Vagina (tissue), 2 donors: ENCODE measurements around the gene OR10A3. TPM values are rescaled to one million over a fixed set of nuclear protein-coding genes. Genes with fewer than 3 reads are reported as not detected.

Experiments used
- DNase-seq, 2 donors: peaks; one replicate each; pipeline ENCODE4 v3.0.0-alpha.2; 2017; ENCODE audit errors: extremely low spot score in 2 of 2
- H3K27ac ChIP-seq: fragments of 200-600 bp; sonication (generic); one replicate; pipeline ENCODE4 v1.5.1; 2019
- H3K27me3 ChIP-seq: fragments of 200-600 bp; sonication (generic); one replicate; pipeline ENCODE4 v1.5.1; 2019
- H3K36me3 ChIP-seq, 2 donors: fragments of 200-600 bp; sonication (generic); one replicate each; pipeline ENCODE4 v1.5.1; 2017 to 2019
- H3K4me1 ChIP-seq: fragments of 200-600 bp; sonication (generic); one replicate; pipeline ENCODE4 v1.5.1; 2019
- H3K4me3 ChIP-seq, 2 donors: fragments of 200-600 bp; sonication (generic); 1 replicate in 1 of 2; 2 replicates in 1 of 2; pipeline ENCODE4 v1.5.1; 2016 to 2019
- H3K9me3 ChIP-seq: fragments of 200-600 bp; sonication (generic); one replicate; pipeline ENCODE4 v1.5.1; 2019
- CTCF ChIP-seq, 3 experiments: fragments of 450-650 bp in 2 of 3; fragments of 200-600 bp in 1 of 3; sonication (generic) in 1 of 3; IDR thresholded peaks; one replicate each; pipeline ENCODE4 v1.5.1; 2017 to 2019; ENCODE audit warnings: antibody characterized with exemption in 3 of 3, mild to moderate bottlenecking in 2 of 3, moderate library complexity in 2 of 3
- POLR2A ChIP-seq, 2 donors: fragments of 450-650 bp; IDR thresholded peaks; one replicate each; pipeline ENCODE4 v1.6.1; 2017; ENCODE audit warnings: antibody characterized with exemption in 2 of 2, mild to moderate bottlenecking in 2 of 2, moderate library complexity in 2 of 2
- POLR2AphosphoS5 ChIP-seq, 2 donors: sonication (generic); formaldehyde crosslinking; IDR thresholded peaks; one replicate each; pipeline ENCODE4 v1.9.0; 2017; ENCODE audit warnings: antibody characterized with exemption in 2 of 2, mild to moderate bottlenecking in 2 of 2, low read depth in 1 of 2; ENCODE audit not compliant: insufficient read depth in 1 of 2
- intact Hi-C: fragments of 100-400 bp; cut with DNase I; formaldehyde crosslinking; loops from one replicate; pipeline ENCODE4 v1.15.1; 2023
- total RNA-seq: library from RNA; depleted of rRNA; stranded (reverse); fragments of >200 nt; gene quantifications from one replicate; pipeline ENCODE4 v1.2.3, GENCODE V29; 2016

OR10A3 gene
- total RNA-seq, 1 donor from 2014 or later: not detected

- intact Hi-C loops: loop anchor here (10.0 kb wide), 1 partner anchor 87 kb away; no protein-coding TSS in a partner anchor
- no peak for DNase-seq
- peaks cover 8% of the 10 kb centered on the region for H3K4me1 ChIP-seq
- no peaks in the 10 kb centered on the region for H3K9me3 ChIP-seq
- H3K27me3 ChIP-seq: no peaks in the 10 kb centered on the region
- H3K36me3 ChIP-seq: no peaks in the 10 kb centered on the region
- no peak overlapping the region for H3K27ac ChIP-seq
- no peak overlapping the region for H3K4me3 ChIP-seq
- TF ChIP-seq POLR2A (IDR thresholded peaks at IDR 0.05) (no peak), POLR2AphosphoS5 (IDR thresholded peaks at IDR 0.05; ENCODE audit: insufficient read depth in 1 of 2, low read depth in 1 of 2) (no peak), CTCF (IDR thresholded peaks at IDR 0.05) (no peak)
These were observed 40.2 kb upstream of the OR10A3 start for GRCh38 chr11:7981619-7982157.

- TF ChIP-seq CTCF (IDR thresholded peaks at IDR 0.05): no peak
- no peak for TF ChIP-seq POLR2AphosphoS5 (IDR thresholded peaks at IDR 0.05; ENCODE audit: insufficient read depth in 1 of 2, low read depth in 1 of 2)
- no peak for TF ChIP-seq POLR2A (IDR thresholded peaks at IDR 0.05)
- Histone ChIP-seq H3K27ac (no peak overlapping the region), H3K4me1 (no peaks in the 10 kb centered on the region), H3K27me3 (no peaks in the 10 kb centered on the region), H3K4me3 (no peak overlapping the region), H3K36me3 (no peaks in the 10 kb centered on the region), H3K9me3 (no peaks in the 10 kb centered on the region)
- intact Hi-C loops: no loop called here
- DNase-seq: no peak
These were observed 35.9 kb upstream of the OR10A3 start for GRCh38 chr11:7977232-7977917.

- intact Hi-C loops: no loop called here
- TF ChIP-seq POLR2AphosphoS5 (IDR thresholded peaks at IDR 0.05; ENCODE audit: insufficient read depth in 1 of 2, low read depth in 1 of 2): no peak
- no peak for TF ChIP-seq CTCF (IDR thresholded peaks at IDR 0.05)
- TF ChIP-seq POLR2A (IDR thresholded peaks at IDR 0.05): no peak
- Histone ChIP-seq H3K27me3 (no peaks in the 10 kb centered on the region), H3K36me3 (no peaks in the 10 kb centered on the region), H3K27ac (no peak overlapping the region), H3K4me1 (no peaks in the 10 kb centered on the region), H3K9me3 (no peaks in the 10 kb centered on the region), H3K4me3 (no peak overlapping the region)
- DNase-seq: no peak
These were observed 33.2 kb upstream of the OR10A3 start for GRCh38 chr11:7974668-7975067.

- TF ChIP-seq CTCF (IDR thresholded peaks at IDR 0.05) (no peak), POLR2A (IDR thresholded peaks at IDR 0.05) (no peak), POLR2AphosphoS5 (IDR thresholded peaks at IDR 0.05; ENCODE audit: insufficient read depth in 1 of 2, low read depth in 1 of 2) (no peak)
- H3K9me3 ChIP-seq: no peaks in the 10 kb centered on the region
- H3K4me1 ChIP-seq: no peaks in the 10 kb centered on the region
- intact Hi-C loops: no loop called here
- no peaks in the 10 kb centered on the region for H3K36me3 ChIP-seq
- no peaks in the 10 kb centered on the region for H3K27me3 ChIP-seq
- no peak overlapping the region for H3K27ac ChIP-seq
- DNase-seq: no peak
- no peak overlapping the region for H3K4me3 ChIP-seq
These were observed 31.5 kb upstream of the OR10A3 start for GRCh38 chr11:7973011-7973410.

- Histone ChIP-seq H3K4me1 (no peaks in the 10 kb centered on the region), H3K27me3 (no peaks in the 10 kb centered on the region), H3K9me3 (no peaks in the 10 kb centered on the region), H3K36me3 (no peaks in the 10 kb centered on the region), H3K27ac (no peak overlapping the region), H3K4me3 (no peak overlapping the region)
- DNase-seq: no peak
- TF ChIP-seq POLR2A (IDR thresholded peaks at IDR 0.05) (no peak), CTCF (IDR thresholded peaks at IDR 0.05) (no peak), POLR2AphosphoS5 (IDR thresholded peaks at IDR 0.05; ENCODE audit: insufficient read depth in 1 of 2, low read depth in 1 of 2) (no peak)
- intact Hi-C loops: no loop called here
These were observed 30.3 kb upstream of the OR10A3 start for GRCh38 chr11:7971846-7972245.
